ENCODE results near the gene EYA2.
"Not testable (repeated sequence)": the region's sequence is repeated elsewhere in the genome, so short reads cannot be mapped to it uniquely, and the experiment has no call there.

Gene EYA2

GRCh38 chr20:47189060-47189459 is 294.4 kb downstream of the EYA2 start:
- no peak for DNase-seq

GRCh38 chr20:47191074-47191673 is 296.5 kb downstream of the EYA2 start:
- no peak for DNase-seq

DNA sequence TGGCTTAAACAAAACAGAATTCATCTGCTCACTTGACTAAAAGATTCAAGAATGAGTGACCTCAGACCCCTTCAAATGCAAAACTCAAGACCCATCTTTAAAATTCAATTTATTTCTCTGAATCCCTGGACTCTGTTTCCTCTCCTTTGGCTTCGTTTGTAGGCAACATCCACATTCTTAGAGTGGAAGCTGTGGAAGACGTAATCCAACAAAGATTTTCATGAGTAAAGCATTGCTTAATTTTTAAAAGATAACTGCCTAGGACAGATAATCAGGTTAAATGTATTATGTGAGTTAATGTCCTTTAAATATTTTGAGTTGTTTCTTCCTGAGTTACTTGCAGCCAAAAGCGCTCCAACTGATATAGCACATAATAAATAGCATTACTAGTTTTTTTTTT is 297.3 kb downstream of the EYA2 start:
- DNase-seq, result no peak

DNA sequence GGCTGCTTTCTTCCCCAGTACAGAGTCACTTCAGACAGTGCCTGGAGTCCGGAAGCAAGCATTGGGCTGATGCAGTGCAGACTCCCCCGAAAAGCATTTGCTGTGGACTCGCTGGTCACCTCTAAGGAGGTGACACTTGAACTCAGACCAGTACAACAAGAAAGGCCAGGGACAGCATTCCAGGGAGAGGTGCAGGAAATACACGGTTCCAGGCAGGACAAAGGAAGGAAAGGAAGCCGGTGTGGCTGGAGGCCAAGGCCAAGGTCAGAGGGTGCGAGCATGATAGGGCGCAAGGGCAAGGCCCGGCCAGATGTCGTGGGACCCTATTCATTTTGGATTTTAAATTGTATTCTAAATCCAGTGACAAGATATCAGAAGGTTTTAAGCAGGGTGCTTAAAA is 300.9 kb downstream of the EYA2 start:
- DNase-seq, result no peak

DNA sequence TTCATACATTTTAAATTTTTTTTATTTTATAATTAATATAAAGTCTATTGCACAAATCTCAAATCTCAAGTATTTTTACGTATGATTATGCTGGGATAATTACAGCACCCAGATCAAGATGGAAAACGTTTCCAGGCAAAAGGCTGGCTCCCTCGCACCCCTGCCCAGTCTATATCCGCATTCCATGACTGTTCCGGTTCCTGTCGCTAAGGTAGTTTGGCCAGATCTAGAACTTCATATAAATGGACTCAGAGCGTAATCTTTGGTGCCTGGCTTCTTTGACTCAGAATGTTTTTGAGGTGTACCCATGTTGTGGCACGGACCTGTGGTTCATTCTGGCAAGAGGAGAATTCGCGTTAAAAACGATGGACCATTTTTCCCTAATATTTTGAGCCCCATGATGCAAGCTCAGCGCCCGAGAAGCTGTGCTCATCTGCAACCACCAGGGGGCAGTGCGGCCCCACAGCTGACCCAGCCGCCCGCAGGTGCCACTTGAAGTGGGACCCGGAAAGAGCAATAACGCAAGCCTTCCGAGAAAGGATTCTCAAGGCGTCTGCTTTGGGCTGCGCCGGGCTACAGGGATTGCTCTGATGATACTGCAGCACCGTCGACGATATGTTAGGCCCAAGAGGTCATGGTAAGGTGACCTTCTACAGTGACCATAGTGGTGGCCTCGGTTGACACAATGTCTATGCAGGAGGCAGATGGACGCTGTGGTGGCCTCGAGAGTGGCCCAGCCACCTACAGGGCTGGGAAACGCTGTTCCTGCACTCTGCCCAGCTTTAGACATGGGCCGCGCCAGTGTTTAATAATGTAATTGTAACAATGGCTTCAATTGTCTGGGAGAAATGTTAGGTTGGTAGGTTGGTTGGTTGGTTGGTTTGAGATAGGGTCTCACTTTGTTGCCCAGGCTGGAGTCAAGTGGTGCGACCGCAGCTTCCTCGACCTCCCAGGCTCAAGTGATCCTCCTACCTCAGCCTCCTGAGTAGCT is 301.7 kb downstream of the EYA2 start:
- peak; percentile 37 to 43 for DNase-seq

- no peak for DNase-seq
These were observed 303.6 kb downstream of the EYA2 start for GRCh38 chr20:47198254-47198671.

DNA sequence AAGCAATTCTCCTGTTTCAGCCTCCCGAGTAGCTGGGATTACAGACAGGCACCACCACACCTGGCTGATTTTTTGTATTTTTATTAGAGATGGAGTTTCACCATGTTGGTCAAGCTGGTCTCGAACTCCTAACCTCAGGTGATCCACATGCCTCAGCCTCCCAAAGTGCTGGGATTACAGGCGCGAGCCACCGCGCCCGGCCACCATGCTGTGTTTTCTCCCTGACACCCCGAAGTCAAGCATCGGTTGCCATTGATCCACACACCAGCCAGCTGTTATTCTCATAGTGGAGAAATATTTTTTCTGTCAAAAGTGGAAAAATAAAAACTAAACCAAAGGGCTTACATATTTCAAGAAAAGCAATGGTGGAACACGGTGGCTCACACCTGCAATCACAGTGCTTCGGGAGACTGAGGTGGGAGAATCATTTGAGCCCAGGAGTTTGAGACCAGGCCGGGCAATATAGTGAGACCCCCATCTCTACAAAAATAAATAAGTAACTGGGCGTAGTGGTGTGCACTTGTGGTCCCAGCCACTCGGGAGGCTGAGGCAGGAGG is 304.4 kb downstream of the EYA2 start:
- DNase-seq, result no peak

GRCh38 chr20:47201074-47201730 is 306.6 kb downstream of the EYA2 start:
- no peak for DNase-seq

DNA sequence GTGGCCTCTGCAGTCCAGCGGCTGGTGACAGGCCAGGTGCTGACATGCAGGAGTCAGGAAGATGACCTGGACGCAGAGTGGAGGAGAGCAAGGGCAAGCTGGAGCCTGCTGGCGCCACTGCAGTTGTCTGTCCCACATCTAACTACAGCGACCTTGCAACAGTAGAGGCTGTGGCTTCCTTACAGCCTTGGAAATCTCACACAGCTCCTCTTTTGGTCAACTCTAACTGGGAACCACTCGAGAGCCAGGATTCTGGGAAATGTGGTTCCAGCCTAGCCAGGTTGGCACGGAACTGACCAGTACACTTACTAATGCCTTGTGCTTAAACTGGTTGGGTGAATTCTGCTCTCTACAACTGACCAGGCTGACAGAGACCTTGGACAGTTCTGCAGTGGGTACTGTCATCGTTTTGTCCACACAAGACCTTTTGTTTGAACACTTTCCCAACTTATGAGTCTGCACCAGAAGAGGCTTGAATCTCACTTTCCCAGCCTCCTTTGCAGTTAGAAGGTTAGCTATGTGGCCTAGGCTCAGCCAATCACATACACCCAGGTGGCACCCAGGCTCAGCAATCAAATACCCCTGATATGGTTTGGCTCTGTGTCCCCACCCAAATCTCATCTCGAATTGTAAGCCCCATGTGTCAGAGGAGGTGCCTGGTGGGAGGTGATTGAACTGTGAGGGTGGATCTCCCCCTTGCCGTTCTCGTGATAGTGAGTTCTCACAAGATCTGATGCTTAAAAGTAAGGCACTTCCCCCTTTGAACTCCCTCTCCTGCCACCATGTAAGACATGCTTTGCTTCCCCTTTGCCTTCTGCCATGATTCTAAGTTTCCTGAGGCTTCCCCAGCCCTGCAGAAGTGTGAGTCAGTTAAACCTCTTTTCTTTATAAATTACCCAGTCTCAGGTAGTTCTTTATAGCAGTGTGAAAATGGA is 308.4 kb downstream of the EYA2 start:
- no peak for DNase-seq

GRCh38 chr20:47204008-47204849 is 309.6 kb downstream of the EYA2 start:
- no peak for DNase-seq

DNA sequence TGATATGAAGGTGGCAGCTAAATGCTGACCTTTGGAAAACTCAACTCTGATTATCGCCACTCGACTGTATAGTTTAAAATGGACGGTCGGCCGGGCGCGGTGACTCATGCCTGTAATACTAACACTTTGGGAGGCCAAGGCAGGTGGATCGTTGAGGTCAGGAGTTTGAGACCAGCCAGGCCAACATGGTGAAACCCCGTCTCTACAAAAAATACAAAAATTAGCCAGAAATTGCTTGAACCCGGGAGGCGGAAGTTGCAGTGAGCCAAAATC is 310.1 kb downstream of the EYA2 start:
- DNase-seq, result not testable (repeated sequence)

GRCh38 chr20:47205577-47206123 is 311.0 kb downstream of the EYA2 start:
- peak; percentile 39 to 44 for DNase-seq

DNA sequence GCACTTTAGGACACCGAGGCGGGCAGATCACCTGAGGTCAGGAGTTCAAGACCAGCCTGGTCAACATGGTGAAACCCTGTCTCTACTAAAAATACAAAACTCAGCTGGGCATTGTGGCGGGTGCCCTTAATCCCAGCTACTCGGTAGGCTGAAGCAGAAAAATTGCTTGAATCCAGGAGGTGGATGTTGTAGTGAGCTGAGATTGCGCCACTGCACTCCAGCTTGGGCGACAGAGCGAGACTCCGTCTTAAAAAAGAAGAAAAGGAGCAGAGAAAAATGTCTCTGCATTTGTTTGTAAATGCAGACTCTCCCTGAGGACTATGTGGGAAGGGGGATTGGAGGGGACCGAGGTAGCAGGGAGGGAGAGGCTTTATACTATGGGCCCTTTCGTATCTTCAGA is 311.9 kb downstream of the EYA2 start:
- not testable (repeated sequence) for DNase-seq

GRCh38 chr20:47206962-47207641 is 312.5 kb downstream of the EYA2 start:
- no peak for DNase-seq

GRCh38 chr20:47208534-47209174 is 314.0 kb downstream of the EYA2 start:
- DNase-seq, result no peak

GRCh38 chr20:47209982-47210381 is 315.3 kb downstream of the EYA2 start:
- no peak for DNase-seq

GRCh38 chr20:47210470-47210869 is 315.8 kb downstream of the EYA2 start:
- DNase-seq, result no peak

- no peak for DNase-seq
These were observed 316.4 kb downstream of the EYA2 start for GRCh38 chr20:47211036-47211435.

- no peak for DNase-seq
These were observed 318.1 kb downstream of the EYA2 start for GRCh38 chr20:47212606-47213207.

- DNase-seq, result no peak
These were observed 319.3 kb downstream of the EYA2 start for GRCh38 chr20:47213966-47214365.

All from AML-193 (cell line).